Dedifferentiated amniotic fluid mesenchymal stem cell (primary cell): ENCODE measurements around the gene MRPL10.

ENCODE experiments used
- DNase-seq: peaks from one replicate; pipeline ENCODE4 v3.0.0-alpha.2; 2016; ENCODE audit errors: extremely low spot score

Gene MRPL10

DNA sequence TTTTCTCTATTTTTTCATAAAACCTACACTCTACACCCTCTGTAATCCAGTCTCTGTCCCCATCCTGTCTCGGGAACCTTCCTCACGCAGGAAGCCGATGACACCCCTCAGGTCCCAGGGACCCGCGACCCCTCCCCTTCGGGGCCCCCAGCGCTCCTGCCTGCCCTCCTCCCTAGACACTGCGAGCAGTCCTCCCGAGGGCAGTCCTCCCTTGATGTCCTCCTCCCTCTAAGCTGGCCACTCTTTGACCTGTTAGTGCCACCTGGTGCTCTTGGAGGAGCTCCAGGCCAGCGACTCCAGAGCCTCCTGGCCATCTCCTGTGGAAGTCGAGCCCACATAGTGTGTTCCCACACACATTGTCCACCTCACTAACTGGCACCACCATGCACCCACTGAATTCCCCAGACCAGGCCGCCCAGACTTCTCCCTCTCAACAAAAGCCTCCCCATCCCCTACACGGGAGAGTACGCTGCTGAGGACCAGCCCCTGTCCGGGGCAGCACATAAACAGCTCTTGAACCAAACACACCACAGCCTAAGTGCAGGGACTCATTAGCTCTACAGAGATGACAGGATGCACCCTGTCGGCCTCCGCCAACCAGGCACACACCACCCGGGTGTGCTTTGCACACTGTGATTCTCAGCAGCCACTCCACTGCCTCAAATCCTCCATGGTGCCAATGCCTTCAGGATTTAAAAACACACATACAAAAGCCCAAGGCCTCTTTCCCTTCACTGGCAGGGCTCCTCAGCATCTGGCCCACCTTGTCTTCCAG, 19.0 kb downstream of the MRPL10 start:
- DNase-seq, result no peak

DNA sequence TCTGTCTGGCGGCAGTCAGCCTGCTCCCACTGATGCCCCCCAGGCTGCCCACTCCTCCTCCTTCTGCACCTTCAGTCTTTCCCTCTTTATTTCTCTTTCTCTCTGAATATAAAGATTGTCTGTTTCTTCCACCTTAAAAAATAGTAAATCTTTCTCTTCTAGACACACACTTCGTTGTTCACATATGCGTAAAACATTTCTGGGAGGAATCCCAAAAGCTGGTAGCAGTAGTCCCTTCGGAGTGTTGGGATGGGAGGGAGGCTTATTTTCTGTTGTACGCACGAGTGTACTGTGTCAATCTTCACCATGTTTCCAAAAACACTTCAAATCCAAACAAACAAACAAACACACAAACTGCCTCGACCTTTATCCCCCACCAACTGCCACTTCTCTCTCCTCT, 19.6 kb downstream of the MRPL10 start:
- DNase-seq, result no peak

DNA sequence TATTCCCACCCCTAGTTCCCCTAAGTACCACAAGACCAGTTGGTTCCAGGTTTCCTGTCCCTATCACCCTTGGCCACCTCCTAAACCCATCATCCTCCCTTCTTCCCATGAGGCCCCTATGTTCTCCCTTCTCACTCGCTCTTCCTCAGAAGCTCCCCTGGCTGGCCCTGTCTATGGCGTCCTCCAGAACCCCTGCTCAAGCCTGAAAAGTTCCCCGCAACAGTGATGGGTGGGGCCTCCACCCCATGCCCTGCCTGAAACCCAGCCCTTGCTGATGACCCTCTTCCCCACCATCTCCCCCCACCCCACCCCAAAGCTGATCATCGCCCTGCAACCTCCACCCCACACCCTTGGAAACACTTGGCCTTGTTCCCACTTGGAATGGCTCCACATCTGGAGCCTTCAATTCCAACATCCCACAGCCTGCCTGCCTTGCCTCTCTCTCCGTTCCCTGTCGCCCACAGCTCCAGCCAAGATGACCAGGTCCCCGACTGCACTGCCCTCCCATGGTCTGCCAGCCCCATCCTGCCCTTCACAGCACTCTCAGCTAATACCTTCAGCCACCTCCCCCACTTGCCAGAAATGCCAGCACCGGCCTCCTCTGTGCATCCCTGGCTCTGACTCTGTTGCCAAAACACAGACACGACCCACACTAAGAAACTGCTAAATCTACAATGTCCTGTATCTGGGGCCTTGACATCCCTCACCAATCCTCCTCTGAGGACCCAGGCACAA, 20.3 kb downstream of the MRPL10 start:
- DNase-seq, result no peak

DNA sequence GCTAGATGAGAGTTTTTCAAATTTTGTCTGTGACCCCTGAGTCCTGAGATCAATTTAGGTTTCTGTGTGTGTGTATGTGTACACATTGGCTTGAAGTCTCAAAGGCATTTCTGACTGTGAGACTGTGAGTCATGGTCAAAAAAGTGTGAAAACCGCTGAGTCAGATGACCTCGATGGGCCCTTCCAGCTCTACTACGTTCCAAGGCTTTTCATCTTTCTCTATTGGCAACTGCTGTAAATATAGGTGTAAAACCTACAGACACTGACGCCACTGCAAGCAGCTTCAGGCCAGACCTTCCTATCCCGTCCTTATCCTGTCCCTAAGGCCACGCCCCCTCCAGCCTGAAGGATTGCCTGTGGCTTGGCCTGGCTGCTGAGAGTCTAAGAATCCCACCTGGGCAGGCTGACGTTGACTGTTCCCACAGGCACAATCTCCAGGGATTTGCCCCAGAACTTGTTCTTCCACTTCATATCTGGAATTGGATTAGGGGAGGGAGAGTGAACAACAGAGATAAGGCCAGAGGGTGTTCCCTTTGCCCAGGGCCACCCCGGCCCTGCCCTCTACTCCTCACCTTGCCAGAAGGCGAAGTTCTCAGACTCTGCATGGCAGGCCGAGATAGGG, 21.0 kb downstream of the MRPL10 start:
- peak; percentile 54 for DNase-seq

DNA sequence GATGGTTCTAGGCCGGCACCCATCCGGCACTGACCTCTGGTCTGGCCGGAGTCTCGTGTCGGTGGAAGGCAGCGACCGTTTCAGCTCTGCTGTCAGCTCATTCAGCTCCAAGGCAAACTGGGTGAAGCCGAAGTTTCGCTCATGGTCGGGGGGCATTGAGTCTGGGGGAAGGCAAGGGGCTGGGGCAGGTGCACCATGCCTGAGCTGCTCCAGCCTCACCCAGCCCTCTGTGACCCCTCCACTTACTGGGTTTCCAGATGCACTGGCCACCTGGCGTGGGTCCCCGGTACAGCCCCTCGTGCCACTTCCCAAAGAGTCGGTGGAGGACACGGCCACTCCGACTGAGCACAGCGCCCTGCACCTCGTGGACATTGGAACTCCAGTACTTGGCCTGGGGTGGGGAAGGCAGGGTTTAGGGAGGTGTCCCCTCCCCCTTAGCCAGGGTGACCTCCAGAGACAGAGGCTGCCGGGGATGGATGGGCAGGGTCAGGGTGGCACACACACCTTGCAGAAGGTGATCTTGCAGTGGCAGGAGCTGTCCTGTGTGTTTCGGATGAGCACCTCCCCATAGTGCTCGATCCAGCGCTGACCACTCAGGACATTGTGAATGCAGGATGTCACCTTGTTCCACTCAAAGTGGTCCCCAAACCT, 22.4 kb downstream of the MRPL10 start:
- DNase-seq, result no peak

DNA sequence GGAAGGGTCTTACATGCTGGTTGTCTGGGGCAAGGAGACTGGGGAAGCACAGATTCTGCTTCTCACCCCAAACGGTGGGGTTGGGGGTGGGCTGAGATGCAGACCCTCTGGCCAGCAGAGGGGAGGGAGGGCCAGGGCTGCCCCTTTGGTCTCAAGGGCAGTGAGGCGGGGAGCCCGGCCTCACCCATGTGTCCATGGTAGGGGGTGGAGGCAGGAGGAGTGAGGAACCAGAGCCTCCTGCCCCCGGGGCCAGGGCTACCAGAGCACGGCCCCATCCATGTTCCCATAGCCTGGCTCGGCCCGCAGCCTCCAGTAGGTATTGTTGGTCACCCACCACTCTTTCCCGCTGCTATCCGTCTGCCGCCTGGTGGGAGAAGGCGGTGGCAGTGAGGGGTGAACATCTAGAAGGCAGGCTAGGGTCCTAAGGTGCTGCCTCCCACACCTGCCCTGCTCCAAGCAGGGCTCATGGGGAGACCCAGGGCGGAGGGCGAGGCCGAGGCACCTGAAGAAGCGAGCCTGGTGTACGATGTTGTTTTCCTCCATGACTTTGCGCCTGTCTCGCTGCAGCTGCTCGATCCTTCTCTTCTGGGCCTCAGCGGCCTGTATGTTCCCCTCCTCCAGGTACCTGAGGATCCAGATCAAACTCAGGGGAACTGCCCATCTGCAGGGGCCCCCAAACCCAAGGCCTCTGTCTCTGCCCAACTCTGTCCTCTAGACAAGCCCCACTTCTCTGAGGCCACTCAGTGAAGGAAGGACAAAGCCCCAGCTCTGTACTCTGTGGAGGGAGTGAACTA, 23.1 kb downstream of the MRPL10 start:
- no peak for DNase-seq

DNA sequence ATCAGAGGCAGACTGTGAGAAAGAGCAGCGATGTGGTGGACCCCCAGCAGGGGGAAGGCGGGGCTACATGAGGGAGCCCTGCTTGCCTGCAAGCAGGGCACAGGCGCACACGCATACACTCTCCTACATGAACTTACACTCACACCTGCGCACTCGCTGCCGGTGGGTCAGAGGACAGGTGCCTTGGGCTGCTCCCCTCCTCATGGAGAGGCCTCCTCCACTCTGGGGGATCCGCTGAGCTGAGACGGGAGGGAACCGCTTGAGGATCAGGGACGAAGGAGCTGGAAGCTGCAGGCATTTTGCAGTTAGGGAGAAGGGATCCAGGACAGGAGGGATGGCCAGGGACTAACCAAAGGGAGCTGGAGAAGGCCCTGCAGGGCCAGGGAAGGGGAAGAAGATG, 23.9 kb downstream of the MRPL10 start:
- DNase-seq, result no peak

DNA sequence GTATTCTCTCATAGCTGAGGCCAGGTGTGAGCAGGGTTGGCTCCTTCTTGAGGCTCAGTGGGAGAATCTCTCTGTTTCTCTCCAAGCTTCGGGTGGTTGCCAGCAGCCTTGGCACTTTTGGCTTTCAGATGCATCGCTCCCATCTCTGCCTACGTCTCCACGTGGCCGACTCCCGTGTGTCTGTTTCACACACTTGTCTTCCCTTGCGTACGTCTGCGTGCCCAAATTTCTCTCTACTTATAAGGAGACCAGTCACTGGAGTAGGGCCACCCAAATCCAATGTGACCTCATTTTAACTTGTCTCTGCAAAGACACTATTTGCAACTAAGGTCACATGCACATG, 24.5 kb downstream of the MRPL10 start:
- DNase-seq, result no peak

DNA sequence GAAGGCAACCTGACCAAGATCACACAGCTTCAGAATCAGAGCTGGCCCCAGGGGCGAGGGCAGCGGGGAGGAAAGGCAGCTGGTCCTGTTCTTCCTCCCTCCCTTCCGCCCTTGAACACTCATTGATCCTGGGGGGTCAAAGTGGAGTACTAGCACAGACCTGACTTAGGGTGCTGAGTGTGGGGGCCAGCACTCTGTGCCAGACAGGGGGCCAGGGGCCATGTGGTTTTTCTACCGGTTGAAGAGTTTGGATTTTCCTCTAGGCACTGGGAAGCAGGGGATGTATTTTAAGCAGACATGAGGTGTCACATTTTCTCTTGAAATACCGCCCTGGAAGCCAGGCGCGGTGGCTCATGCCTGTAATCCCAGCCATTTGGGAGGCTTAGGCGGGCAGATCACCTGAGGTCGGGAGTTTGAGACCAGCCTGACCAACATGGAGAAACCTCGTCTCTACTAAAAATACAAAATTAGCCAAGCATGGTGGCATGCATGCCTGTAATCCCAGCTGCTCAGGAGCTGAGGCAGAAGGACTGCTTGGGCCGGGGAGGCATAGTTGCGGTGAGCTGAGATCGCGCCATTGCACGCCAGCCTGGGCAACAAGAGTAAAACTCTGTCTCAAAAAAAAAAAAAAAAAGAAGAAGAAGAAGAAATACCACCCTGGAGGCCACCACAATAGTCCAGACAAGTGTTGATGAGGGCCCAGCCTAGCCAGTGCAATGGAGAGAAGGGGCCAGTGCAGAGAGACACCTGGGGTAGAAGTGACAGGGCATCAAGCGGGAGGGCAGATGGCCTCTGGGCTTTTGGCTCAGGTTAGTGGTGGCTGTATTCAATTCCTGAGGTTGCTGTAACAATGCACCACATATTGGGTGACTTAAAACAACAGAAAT, 25.1 kb downstream of the MRPL10 start:
- no peak for DNase-seq

DNA sequence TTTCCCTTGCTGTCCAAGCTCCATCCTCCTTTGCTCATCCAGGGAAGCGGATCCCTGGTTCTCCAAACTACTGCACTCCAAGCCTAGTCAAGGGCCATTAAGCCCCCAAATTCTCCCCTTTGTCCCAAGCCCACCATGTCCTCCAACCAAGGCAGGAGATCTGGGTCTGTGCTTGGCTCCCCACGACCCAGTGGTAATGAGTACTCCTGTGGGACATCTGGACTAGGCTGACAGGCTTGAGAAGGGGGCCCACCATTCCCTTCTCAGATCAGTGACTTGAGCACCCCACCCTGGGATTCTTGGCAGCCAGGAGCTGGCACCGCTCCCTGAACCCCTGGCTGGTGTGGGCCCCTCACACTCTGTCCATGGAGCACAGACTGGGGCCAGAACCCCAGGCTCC, 26.9 kb downstream of the MRPL10 start:
- DNase-seq, result no peak

DNA sequence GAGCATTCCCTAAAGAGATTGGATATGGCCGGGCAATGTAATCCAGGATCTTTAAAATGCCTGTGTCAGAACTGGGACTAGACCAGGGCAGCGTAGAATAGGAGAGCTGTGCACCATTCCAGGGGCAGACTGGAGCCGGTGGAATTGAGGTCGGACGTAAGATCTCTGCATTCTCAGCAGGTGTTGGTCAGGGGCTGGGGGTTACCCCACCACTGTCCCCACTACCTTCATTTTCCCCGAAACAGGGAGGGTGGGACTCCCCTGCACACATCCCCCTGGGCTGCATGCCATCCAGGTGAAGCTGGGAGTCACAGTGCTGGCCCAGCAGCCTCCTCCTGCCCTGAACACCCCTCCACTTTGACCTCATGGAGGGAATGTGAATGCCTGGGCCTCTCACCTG, 27.6 kb downstream of the MRPL10 start:
- no peak for DNase-seq

DNA sequence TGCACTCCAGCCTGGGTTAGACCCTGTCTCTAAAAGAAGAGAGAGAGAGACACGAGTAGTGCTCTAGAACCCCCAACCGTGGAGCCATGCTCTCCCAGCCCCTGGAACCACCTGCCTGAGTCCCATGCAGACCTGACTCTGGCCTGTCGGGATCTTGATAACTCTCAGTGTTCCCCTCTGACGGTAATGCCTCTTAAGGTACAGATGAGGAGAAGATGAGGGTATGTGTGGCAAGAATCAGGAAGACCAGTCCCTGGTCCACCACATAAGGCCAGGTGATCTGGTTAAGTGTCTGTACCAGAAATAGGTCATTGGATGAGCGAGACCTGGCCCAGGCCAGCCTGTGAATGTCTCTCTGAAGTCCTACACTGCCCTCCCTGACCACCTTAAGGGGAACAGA, 28.1 kb downstream of the MRPL10 start:
- DNase-seq, result no peak

DNA sequence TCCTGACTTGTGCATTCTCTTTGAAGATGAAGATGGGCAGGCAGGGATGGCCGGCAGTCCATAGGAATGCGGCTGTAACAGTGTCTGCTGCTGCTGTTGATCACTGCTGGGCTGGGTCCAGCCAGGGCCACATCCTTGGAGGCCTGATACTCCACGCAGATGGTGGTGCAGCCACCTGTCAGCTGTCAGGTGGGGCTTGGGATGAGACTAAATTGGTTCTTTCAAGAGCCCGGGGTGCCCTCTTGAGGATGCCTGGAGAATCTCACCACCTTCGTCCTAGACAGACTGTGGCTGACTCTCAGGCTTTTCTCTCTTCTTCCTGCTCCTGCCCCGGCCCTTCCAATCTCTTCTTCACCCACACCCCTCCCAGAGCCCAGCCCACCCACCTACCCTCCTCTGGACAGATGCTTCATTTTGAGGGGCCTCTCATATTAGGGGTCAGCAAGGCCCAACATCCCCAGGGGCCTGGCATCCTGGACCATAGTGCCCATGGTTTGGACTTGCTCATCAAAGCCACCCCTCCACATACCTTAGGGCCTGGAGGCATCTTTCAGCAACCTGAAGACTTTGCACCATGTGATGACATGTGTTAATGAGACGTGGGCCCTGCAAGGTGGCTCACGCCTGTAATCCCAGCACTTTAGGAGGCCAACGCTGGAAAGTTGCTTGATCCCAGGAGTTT, 28.9 kb downstream of the MRPL10 start:
- DNase-seq, result no peak

DNA sequence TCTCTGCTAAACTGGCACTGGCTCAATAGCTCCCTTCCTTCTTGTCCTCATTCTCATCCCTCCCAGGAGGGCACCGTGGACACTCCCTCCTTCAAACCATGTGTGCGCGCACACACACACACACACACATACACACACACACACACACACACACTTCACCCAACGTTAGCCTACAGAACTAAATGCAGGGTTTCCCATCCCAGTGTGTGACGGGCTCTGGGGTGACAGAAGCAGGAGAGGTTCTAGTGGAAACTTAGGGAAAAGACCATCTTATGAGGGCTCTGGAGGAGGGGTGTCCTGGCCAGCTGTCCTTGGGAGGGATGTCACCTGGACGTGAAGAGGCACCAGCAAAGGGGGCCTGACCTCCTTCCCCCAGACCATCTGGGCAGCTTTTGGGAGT, 29.4 kb downstream of the MRPL10 start:
- DNase-seq, result no peak

DNA sequence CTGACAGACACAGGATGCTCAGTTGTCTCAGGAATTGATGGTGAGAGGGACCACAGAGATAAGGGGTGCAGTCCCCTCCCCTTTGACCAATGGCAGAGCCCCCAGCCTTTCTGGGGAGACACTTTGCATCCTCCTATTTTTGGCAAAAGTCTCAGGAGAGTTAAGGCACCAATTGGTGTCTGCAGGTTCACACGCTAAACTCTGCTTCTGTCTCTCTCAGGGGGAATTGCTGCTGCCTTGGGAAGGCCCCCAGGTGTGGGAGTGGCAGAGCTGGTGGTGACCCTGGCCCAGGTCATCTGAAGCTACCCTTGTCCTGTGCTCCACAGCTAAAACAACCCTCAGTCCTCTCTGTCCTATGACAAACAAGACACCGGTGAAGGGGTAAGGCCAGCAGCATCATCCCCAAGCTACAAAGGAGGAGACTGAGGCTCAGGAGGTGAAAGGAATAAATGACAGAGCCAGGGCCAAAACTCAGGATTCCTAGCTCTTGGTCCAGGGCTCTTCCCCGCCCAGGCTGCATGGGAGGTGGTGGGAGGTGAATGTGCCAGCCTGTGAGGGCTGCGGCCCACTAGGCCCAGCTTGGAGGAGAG, 30.1 kb downstream of the MRPL10 start:
- no peak for DNase-seq

DNA sequence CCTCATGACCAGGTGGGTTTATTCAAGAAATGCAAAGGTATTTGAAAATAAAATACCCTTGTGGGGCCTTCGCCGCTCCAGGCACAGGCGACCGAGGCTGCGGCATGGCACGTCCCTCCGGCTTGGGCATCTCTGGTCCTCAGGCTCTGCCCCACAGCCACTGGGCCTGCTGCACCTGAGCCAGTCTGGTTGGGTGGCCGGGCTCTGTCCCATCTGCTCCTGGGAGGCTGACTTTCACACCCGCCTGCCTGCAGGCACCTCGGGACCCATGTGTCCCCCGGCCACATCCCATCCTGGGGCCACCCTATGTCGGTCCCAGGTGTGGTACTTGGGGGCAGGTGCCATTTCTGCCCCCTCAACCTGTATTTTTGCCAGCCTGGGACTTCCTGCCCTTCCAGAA, 30.7 kb downstream of the MRPL10 start:
- no peak for DNase-seq

DNA sequence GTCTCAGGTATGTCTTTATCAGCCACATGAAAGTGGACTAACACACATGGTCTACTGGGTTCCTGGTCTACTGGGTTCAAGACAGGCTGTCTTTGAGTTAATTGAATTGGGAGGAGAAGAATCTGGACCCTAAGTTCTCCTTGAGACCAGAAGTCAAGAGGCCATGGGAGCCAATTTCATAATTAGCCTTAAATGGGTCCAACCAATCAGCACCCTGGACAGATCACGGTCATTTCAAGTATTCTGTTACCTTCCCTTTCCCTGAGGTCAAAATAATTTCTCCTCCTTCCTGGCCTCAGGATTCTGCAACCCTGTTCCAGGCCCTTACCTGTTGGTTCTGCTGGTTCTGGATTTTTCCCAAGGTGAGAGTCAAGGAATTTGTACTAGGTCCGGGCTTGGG, 33.5 kb downstream of the MRPL10 start:
- DNase-seq, result no peak

DNA sequence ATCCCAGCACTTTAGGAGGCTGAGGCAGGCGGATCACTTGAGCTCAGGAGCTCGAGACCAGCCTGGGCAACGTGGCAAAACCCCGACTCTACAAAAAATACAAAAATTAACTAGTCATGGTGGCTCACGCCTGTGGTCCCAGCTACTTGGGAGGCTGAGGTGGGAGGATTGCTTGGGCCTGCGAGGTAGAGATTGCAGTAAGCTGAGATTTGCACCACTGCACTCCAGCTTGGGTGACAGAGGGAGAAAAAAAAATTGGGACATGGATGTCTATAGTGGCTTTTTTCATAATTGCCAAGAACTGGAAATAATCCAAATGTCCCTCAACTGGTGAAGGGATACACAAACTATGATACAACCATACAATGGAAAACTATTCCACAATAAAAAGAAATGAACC, 38.4 kb downstream of the MRPL10 start:
- no peak for DNase-seq

DNA sequence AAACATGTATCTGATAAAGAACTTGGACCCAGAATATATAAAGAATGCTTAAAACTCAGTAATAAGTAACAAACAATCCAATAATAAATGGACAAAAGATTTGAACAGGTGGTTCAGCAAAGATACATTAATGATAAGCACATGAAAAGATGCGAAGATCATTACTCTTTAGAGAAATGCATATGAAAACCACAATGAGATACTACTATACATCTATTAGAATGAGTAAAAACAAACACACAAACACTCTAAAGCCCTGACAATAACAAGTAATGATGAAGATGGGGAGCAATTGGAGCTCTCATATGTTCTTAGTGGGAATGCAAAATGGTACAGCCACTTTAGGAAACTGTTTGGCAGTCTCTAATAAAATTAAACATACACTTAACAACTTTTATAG, 38.9 kb downstream of the MRPL10 start:
- no peak for DNase-seq

DNA sequence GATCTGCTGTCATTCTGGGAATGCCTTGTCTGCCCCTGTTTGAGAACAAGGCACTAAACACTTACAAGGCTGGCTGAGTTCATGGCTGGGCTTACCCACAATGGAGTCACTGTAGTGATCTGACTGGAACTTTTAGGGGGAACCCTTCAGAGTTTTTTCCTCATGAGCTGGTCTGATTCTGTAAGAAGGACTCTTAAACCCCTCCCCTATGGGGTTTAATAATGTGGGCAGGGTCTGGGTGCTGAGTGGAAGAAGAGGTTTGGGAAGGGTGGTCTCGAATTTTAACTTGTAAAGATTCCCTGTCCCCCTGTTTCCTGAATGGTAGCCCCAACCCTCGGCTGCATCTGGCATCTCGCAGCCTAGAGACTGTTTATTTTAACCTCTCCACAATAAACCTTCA, 40.3 kb downstream of the MRPL10 start:
- no peak for DNase-seq
